Activated CD8-positive, alpha-beta memory T cell treated with anti-CD3 and anti-CD28 coated beads, Interleukin-2, amount 50 U/mL, for 24 hours (primary cell): Measurements from ENCODE around the gene SPTBN1.

Experiments
- DNase-seq: peaks from one replicate; pipeline ENCODE4 v3.0.0-alpha.2; 2020; ENCODE audit errors: extremely low read depth

The SPTBN1 gene

GRCh38 chr2:54434229-54434628 is 21.9 kb upstream of the SPTBN1 start:
- DNase-seq = no peak

GRCh38 chr2:54434711-54435110 is 21.4 kb upstream of the SPTBN1 start:
- no peak for DNase-seq

GRCh38 chr2:54435325-54436226 is 20.6 kb upstream of the SPTBN1 start:
- DNase-seq = no peak

- no peak for DNase-seq
These were observed 18.5 kb upstream of the SPTBN1 start for GRCh38 chr2:54437588-54437987.

- DNase-seq = no peak
These were observed 17.9 kb upstream of the SPTBN1 start for GRCh38 chr2:54438271-54438670.

- DNase-seq = no peak
These were observed 16.5 kb upstream of the SPTBN1 start for GRCh38 chr2:54439582-54439981.

- DNase-seq = no peak
These were observed 16.1 kb upstream of the SPTBN1 start for GRCh38 chr2:54440050-54440449.

GRCh38 chr2:54444503-54444902 is 11.6 kb upstream of the SPTBN1 start:
- DNase-seq = no peak

- no peak for DNase-seq
These were observed 10.0 kb upstream of the SPTBN1 start for GRCh38 chr2:54446122-54446521.

GRCh38 chr2:54446625-54447024 is 9.5 kb upstream of the SPTBN1 start:
- no peak for DNase-seq

- DNase-seq = no peak
These were observed 1.5 kb upstream of the SPTBN1 start for GRCh38 chr2:54454548-54455130.

GRCh38 chr2:54455131-54455562 is 980 bp upstream of the SPTBN1 start:
- DNase-seq = no peak

- DNase-seq = no peak
These were observed 160 bp downstream of the SPTBN1 start for GRCh38 chr2:54456362-54456611.

GRCh38 chr2:54456612-54457322 is 640 bp downstream of the SPTBN1 start:
- DNase-seq = no peak

- DNase-seq = no peak
These were observed 1.3 kb downstream of the SPTBN1 start for GRCh38 chr2:54457323-54458023.

GRCh38 chr2:54459037-54459441 is 2.9 kb downstream of the SPTBN1 start:
- no peak for DNase-seq

- no peak for DNase-seq
These were observed 5.1 kb downstream of the SPTBN1 start for GRCh38 chr2:54461261-54461660.

- DNase-seq = no peak
These were observed 8.2 kb downstream of the SPTBN1 start for GRCh38 chr2:54464341-54464740.

GRCh38 chr2:54465143-54465542 is 9.0 kb downstream of the SPTBN1 start:
- no peak for DNase-seq

- DNase-seq = no peak
These were observed 10.7 kb downstream of the SPTBN1 start for GRCh38 chr2:54466870-54467269.

GRCh38 chr2:54468673-54469072 is 12.5 kb downstream of the SPTBN1 start:
- DNase-seq = no peak

- DNase-seq = no peak
These were observed 13.4 kb downstream of the SPTBN1 start for GRCh38 chr2:54469484-54470053.
